RWPE2 (cell line): ENCODE measurements around the gene NGB.

Source experiments
- ATAC-seq: fragments of 200-7000 bp; cut with Tn5 transposase; 3 replicates; pipeline ENCODE4 v1.9.1; 2021; ENCODE audit warnings: low read depth
- DNase-seq: peaks from one replicate; pipeline ENCODE4 v3.0.0-alpha.2; 2020; ENCODE audit warnings: low spot score
- H3K27ac ChIP-seq: fragments of 450-650 bp; 2 replicates; pipeline ENCODE4 v1.5.1; 2017; ENCODE audit warnings: mild to moderate bottlenecking; ENCODE audit not compliant: poor library complexity, severe bottlenecking
- H3K27me3 ChIP-seq: fragments of 250-450 bp; sonication (Bioruptor Pico); 2 replicates; pipeline ENCODE4 v1.5.1; 2021; ENCODE audit warnings: mild to moderate bottlenecking, moderate library complexity; ENCODE audit not compliant: insufficient read depth, poor library complexity, severe bottlenecking
- H3K36me3 ChIP-seq: fragments of 250-450 bp; sonication (Bioruptor Pico); 2 replicates; pipeline ENCODE4 v1.5.1; 2020; ENCODE audit warnings: low read depth, mild to moderate bottlenecking, moderate library complexity
- H3K4me1 ChIP-seq: fragments of 250-450 bp; sonication (Bioruptor Pico); 2 replicates; pipeline ENCODE4 v1.5.1; 2021; ENCODE audit warnings: mild to moderate bottlenecking, moderate library complexity; ENCODE audit not compliant: insufficient read depth, poor library complexity, severe bottlenecking
- H3K4me3 ChIP-seq: fragments of 250-450 bp; sonication (Bioruptor Pico); 2 replicates; pipeline ENCODE4 v1.5.1; 2021; ENCODE audit warnings: mild to moderate bottlenecking, moderate library complexity; ENCODE audit not compliant: severe bottlenecking
- H3K9me3 ChIP-seq: fragments of 250-450 bp; sonication (Bioruptor Pico); 2 replicates; pipeline ENCODE4 v1.5.1; 2021; ENCODE audit warnings: mild to moderate bottlenecking, moderate library complexity; ENCODE audit not compliant: severe bottlenecking
- CTCF ChIP-seq: fragments of 450-650 bp; IDR thresholded peaks from one replicate; pipeline ENCODE4 v1.5.1; 2017; ENCODE audit warnings: mild to moderate bottlenecking, moderate library complexity; ENCODE audit not compliant: poor library complexity, severe bottlenecking

Gene NGB

GRCh38 chr14:77266336-77266735 is 4.7 kb downstream of the NGB start:
- H3K4me1 ChIP-seq: peaks cover 4% of the 10 kb centered on the region
- H3K4me3 ChIP-seq: no peak overlapping the region
- no peak overlapping the region for H3K27ac ChIP-seq
- TF ChIP-seq CTCF: no peak
- ATAC-seq (no peak), DNase-seq (no peak)
- peaks cover 5% of the 10 kb centered on the region for H3K9me3 ChIP-seq
- H3K36me3 ChIP-seq: no peaks in the 10 kb centered on the region
- peaks cover 17% of the 10 kb centered on the region for H3K27me3 ChIP-seq

GRCh38 chr14:77265561-77266335 is 5.3 kb downstream of the NGB start:
- no peak for ATAC-seq
- Histone ChIP-seq H3K4me1 (peaks cover 4% of the 10 kb centered on the region), H3K27me3 (peaks cover 11% of the 10 kb centered on the region), H3K36me3 (no peaks in the 10 kb centered on the region), H3K9me3 (peaks cover 5% of the 10 kb centered on the region), H3K4me3 (no peak overlapping the region), H3K27ac (no peak overlapping the region)
- TF ChIP-seq CTCF: no peak
- DNase-seq: no peak

GRCh38 chr14:77265187-77265515 is 5.9 kb downstream of the NGB start:
- no peaks in the 10 kb centered on the region for H3K36me3 ChIP-seq

GRCh38 chr14:77264466-77265186 is 6.4 kb downstream of the NGB start:
- peaks cover 5% of the 10 kb centered on the region for H3K9me3 ChIP-seq
- TF ChIP-seq CTCF: no peak
- H3K4me3 ChIP-seq: no peak overlapping the region
- no peaks in the 10 kb centered on the region for H3K27me3 ChIP-seq
- peaks cover 4% of the 10 kb centered on the region for H3K4me1 ChIP-seq
- no peaks in the 10 kb centered on the region for H3K36me3 ChIP-seq
- no peak for ATAC-seq
- no peak overlapping the region for H3K27ac ChIP-seq
- no peak for DNase-seq

More at GRCh38 chr14:77265187-77265515, 5.9 kb downstream of the NGB start:
- DNase-seq (no peak), ATAC-seq (no peak)
- no peak overlapping the region for H3K27ac ChIP-seq
- H3K4me1 ChIP-seq: peaks cover 4% of the 10 kb centered on the region
- peaks cover 5% of the 10 kb centered on the region for H3K27me3 ChIP-seq
- no peak for TF ChIP-seq CTCF
- H3K9me3 ChIP-seq: peaks cover 5% of the 10 kb centered on the region
- H3K4me3 ChIP-seq: no peak overlapping the region

GRCh38 chr14:77260631-77261030 is 10.4 kb downstream of the NGB start:
- no peak overlapping the region for H3K27ac ChIP-seq
- no peaks in the 10 kb centered on the region for H3K4me1 ChIP-seq
- H3K9me3 ChIP-seq: no peaks in the 10 kb centered on the region
- no peaks in the 10 kb centered on the region for H3K36me3 ChIP-seq
- ATAC-seq: peak; percentile 15; the same call in 1 of the 3 replicates
- no peak overlapping the region for H3K4me3 ChIP-seq
- no peak for DNase-seq
- no peaks in the 10 kb centered on the region for H3K27me3 ChIP-seq
- no peak for TF ChIP-seq CTCF
